CD4-positive, alpha-beta T cell treated with Interleukin-6 for 4 hours (primary cell): ENCODE data around the gene CHRNA1.

Experiments used
- DNase-seq: peaks from one replicate; pipeline ENCODE4 v3.0.0-alpha.2; 2020; ENCODE audit warnings: mixed read lengths

CHRNA1 gene

GRCh38 chr2:174759381-174760065 is 4.7 kb downstream of the CHRNA1 start:
- DNase-seq: no peak

GRCh38 chr2:174756743-174757142 is 7.5 kb downstream of the CHRNA1 start:
- DNase-seq: no peak

- no peak for DNase-seq
Observed at GRCh38 chr2:174753038-174753633, 11.1 kb downstream of the CHRNA1 start.

- no peak for DNase-seq
Observed at GRCh38 chr2:174752403-174753037, 11.8 kb downstream of the CHRNA1 start.

GRCh38 chr2:174750923-174751441 is 13.3 kb downstream of the CHRNA1 start:
- peak; percentile 13 for DNase-seq

- DNase-seq: no peak
Observed at GRCh38 chr2:174749793-174750192, 14.5 kb downstream of the CHRNA1 start.

GRCh38 chr2:174748948-174749347 is 15.3 kb downstream of the CHRNA1 start:
- DNase-seq: peak; percentile 83

GRCh38 chr2:174745142-174745541 is 19.1 kb downstream of the CHRNA1 start:
- DNase-seq: no peak

GRCh38 chr2:174744111-174744510 is 20.2 kb downstream of the CHRNA1 start:
- DNase-seq: no peak

GRCh38 chr2:174740721-174741120 is 23.6 kb downstream of the CHRNA1 start:
- DNase-seq: no peak

- no peak for DNase-seq
Observed at GRCh38 chr2:174738841-174739240, 25.4 kb downstream of the CHRNA1 start.

GRCh38 chr2:174731546-174731945 is 32.7 kb downstream of the CHRNA1 start:
- DNase-seq: no peak

- no peak for DNase-seq
Observed at GRCh38 chr2:174730698-174731018, 33.6 kb downstream of the CHRNA1 start.

GRCh38 chr2:174729797-174730697 is 34.2 kb downstream of the CHRNA1 start:
- peak; percentile 48 for DNase-seq

GRCh38 chr2:174728096-174728495 is 36.2 kb downstream of the CHRNA1 start:
- no peak for DNase-seq

GRCh38 chr2:174726212-174726611 is 38.1 kb downstream of the CHRNA1 start:
- no peak for DNase-seq

GRCh38 chr2:174722942-174723592 is 41.2 kb downstream of the CHRNA1 start:
- DNase-seq: no peak

- no peak for DNase-seq
Observed at GRCh38 chr2:174719016-174719415, 45.3 kb downstream of the CHRNA1 start.

- DNase-seq: no peak
Observed at GRCh38 chr2:174718591-174718990, 45.7 kb downstream of the CHRNA1 start.

GRCh38 chr2:174717916-174718315 is 46.4 kb downstream of the CHRNA1 start:
- no peak for DNase-seq

- DNase-seq: peak; percentile 46
Observed at GRCh38 chr2:174717273-174717672, 47.0 kb downstream of the CHRNA1 start.

- DNase-seq: peak; percentile 42
Observed at GRCh38 chr2:174716785-174717184, 47.5 kb downstream of the CHRNA1 start.

- DNase-seq: no peak
Observed at GRCh38 chr2:174713686-174714085, 50.6 kb downstream of the CHRNA1 start.
